ENCODE measurements around the gene KLHL24.
"Not testable (repeated sequence)": the region's sequence is repeated elsewhere in the genome, so short reads cannot be mapped to it uniquely, and the experiment has no call there.

Gene KLHL24

GRCh38 chr3:183697610-183698317, 62.3 kb downstream of the KLHL24 start, which contains the start of gene YEATS2:
Gene YEATS2 (plus strand): TSS chr3:183697797. CDS start chr3:183715163, 17,366 bp downstream.
- peak; percentile 26 for DNase-seq

GRCh38 chr3:183698318-183698751, 62.9 kb downstream of the KLHL24 start:
- no peak for DNase-seq

GRCh38 chr3:183698756-183699155, 63.3 kb downstream of the KLHL24 start:
- no peak for DNase-seq

DNA sequence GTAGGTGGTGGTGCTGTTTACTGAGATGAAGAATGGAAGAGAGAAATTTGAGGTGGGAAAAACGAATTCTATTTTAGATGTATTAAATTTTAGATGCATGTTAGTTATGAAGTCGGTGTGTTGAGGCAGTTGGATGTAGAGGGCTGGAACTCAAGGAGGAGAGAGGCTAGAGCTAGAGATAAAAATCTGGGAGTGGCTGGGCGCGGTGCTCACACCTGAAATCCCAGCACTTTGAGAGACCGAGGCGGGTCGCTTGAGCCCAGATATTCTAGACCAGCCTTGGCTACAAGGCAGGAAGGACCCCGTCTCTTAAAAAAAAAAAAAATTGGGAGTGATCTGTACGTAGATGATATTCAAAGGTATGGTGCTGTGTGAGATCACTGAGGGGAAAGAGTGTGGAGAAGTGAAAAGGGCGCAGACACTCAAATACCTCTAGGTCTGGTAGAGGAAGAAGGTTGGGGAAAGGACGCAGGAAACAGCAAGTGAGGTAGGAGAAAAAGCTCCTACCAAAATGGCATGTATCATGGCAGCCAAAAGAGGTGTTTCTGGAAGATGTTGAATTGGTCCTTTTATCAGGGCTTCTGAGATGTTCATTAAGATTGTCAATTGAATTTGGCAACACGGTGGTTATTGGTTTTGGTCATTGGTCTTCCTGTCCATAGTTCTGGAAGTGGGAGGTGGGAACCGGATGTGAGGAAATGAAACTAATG, 64.0 kb downstream of the KLHL24 start:
- DNase-seq, result no peak

- no peak for DNase-seq
Observed at GRCh38 chr3:183701744-183702143, 66.3 kb downstream of the KLHL24 start.

DNA sequence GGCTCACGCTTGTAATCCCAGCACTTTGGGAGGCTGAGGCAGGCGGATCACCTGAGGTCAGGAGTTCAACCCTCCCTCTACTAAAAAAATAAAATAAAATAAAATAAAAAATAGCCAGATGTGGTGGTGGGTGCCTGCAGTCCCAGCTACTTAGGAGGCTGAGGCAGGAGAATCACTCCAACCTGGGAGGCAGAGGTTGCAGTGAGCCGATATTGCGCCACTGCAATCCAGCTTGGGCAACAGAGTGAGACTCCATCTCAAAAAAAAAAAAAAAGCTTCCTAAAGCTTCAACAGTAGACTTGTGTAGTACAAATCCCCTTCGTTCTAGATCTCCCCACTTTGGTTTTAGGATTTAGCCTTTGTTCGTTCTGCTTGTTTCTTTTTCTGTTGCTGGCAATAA, 68.5 kb downstream of the KLHL24 start:
- DNase-seq, result not testable (repeated sequence)

- no peak for DNase-seq
Observed at GRCh38 chr3:183710231-183710630, 74.8 kb downstream of the KLHL24 start.

GRCh38 chr3:183711516-183711915, 76.1 kb downstream of the KLHL24 start:
- DNase-seq, result no peak

DNA sequence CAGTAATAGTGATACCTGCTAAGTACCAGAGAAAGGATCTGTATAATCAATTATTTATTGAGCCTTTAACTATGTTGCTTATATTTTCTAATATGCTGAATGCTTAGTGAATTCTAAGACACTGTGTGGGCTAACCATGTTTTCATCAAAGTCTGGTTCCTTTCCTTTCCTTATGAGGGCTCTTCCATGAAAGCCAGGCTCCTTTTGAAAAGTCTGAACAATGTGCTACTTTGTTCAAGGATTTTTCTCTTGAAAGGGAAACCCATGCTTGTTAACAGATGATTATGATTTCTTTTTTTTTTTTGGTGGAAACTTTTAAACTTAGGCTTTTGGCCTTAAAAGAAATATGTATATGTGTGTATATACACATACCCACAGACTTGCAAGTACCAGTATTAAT, 79.2 kb downstream of the KLHL24 start:
- no peak for DNase-seq

DNA sequence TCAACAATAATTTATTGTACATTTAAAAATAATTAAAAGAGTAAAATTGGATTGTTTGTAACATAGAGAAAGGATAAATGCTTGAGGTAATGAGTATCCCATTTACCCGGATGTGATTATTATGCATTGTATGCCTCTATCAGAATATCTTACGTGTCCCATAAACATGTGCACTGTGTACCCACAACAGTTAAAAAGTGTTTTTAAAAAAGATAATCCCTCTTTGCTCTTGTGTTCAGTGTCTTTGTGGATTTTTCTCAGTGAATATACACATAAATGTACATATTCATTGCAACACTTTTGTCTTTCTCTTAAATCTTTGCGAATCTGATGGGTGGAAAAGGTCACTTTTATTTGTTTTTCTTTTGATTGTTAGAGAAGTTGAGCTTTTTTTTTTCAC, 82.6 kb downstream of the KLHL24 start:
- DNase-seq, result no peak

DNA sequence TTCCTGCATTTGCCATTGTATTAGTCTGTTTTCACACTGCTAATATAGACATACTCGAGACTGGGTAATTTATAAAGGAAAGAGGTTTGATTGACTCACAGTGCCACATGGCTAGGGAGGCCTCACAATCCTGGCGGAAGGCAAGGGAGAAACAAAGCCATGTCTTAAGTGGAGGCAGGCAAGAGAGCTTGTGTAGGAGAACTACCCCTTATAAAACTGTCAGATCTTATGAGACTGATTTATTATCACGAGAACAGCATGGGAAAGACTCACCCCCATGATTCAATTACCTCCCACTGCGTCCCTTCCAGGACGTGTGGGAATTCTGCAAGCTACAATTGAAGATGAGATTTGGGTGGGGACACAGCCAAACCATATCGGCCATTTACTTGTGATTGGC, 90.0 kb downstream of the KLHL24 start:
- DNase-seq, result no peak

DNA sequence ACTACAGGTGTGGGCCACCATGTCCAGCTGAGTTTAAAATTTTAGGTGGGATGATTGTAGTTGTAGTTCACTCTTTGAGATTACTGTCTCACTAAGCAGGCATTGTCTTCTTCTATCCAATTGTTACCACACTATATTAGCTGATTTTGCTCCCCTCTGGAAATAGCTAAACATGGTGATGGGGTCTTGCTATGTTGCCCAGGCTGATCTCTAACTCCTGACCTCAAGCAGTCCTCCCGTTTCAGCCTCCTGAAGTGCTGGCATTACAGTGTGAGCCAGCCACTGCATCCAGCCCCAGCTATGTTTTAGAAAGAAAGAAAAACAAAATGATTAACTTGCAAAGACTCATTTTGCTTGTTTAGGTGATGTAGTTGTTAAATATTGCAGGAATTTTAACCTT, 92.8 kb downstream of the KLHL24 start:
- DNase-seq, result no peak

GRCh38 chr3:183730361-183730760, 94.9 kb downstream of the KLHL24 start:
- no peak for DNase-seq

GRCh38 chr3:183731611-183732010, 96.2 kb downstream of the KLHL24 start:
- DNase-seq, result no peak

DNA sequence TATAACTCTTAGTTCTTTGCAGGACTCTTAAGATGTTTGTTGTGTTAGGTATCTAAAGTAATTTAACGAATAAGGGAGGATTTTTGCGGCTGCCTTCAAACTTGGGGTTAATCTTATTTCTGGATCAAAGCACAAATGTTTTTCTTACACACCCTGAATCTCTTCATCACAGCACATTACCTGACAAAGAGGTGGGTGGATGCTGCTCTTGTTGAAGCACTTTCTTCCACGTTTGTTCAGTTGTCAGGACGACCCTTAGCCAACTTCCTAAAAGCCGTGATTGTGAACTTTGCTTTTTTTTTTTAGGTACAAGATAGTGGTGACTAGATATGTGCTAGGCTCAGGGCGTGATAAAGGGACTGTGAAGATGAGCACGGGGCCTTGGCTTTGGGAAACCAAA, 98.1 kb downstream of the KLHL24 start:
- no peak for DNase-seq
